Measurements from ENCODE around the gene CTSE.

The CTSE gene

DNA sequence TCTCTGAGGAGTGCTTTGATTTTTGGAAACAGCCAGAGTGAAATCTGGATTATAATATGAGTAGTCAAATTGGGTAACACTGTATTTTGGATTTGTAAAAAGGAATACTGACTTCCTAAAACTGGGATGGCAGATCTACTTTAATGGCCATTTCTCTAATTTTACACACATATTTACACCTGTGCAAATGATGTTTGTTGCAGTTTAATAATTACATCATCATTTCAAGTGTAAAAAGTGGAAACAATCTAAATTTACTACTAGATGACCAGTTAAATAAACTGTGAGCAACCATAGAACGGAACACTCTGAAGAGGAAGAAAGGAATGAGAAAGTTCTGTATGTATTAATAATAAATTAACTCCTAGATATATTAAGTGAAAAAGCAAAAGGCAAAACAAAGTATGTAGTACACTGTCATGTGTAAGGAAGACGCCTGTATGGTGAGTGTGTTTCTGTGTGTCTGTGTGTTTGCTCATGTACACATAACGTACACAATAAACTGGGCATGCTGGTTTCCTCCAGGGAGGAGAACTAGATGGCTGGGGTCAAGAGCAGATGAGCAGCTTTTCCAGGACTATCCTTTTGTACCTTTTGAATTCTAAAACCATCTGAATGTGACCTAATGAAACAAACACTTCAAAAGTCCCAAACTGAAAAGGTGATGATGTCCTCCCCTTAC lies 26.4 kb upstream of the CTSE start:
- no peak for DNase-seq

DNA sequence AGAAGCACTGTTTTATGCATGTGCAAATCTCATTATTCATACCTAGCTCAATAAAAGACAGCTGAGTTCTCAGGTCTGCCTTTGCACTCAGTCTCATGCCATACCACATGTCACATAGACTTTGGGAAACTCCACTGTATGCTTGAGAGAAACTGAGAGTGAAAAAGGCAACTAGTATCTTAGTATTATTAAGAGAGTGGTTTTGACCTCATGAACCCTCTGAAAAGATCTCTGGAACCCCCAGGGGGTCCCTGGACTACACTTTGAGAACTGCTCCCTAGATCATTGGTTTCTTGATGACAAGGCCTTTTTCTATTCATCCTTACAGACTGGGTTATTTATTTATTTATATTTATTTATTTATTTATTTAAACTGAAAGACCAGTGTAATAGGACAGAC lies 25.6 kb upstream of the CTSE start:
- no peak for DNase-seq

DNA sequence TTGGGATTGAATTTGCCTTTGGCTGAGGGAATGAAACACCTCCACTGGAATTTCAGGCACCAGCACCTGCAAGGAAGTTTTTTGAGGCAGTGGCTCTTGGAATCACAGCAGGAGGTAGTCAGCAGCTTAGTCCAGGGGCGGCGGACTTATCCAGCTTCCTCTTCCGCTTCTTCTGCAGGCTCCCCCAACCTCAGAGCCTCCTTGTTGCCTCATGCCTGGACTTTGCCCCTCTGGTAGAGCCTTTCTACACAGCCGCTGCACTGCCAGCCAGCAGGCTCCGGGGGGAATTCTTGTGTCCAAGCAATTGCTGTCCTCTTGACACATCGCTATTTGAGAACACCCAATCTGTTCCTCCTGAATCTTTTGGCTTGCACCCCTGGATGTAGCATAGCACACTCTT lies 24.9 kb upstream of the CTSE start:
- DNase-seq = no peak

DNA sequence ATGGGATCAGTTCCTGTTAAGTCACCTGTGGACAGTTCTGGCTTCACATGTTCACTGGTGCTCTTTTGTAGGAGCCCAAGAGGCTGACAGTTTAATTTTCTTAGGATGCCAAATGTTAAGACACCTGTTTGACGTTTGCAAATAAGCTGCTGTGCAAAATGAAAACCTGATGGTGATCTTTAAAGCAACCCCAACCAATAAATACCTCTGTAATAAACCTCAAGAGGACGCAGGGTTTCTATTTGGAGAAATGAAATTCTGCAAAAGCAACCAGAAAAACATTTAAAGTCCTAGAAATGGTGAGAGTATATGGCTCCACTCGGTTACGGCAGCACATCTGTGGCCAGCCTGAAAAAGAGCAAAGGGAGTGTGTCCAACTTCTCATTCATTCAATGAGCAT lies 23.6 kb upstream of the CTSE start:
- no peak for DNase-seq

DNA sequence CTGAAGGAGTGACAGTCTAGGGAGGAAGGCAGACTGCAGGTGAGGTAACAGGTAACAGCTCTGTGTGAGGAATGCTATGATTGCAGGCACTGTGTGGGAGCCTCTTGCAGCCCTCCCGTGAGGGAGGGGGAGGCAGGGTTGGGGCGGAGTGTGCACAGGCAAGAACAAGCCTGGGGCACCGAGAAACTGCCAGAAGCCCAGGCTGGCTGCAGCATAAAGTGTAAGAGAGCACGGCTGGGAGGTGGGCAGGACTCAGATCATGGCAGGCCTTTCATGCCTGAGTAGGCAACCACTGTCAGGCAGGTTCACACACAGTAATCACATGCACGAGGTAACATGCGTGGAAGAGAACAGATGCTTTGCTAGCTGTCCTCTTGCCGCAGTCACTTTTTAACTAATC lies 17.9 kb upstream of the CTSE start:
- DNase-seq = no peak

DNA sequence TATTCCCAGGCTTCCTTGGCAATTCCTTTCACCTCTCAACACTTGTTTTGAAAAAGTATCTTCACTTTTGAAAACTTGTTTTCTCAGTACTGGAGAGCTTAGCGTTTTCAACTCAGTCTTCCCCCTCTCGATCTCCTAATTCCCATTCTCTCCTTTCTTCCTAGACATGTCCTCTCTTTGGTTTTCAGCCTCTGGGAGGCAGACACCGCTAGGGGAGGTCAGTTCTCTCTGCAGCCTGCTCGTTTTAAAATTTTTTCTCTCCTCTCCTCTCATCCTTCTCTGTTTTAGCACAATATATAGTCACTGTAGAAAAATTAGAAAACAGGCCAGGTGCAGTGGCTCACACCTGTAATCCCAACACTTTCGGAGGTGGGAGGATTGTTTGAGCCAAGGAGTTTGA lies 16.6 kb upstream of the CTSE start:
- DNase-seq = no peak

DNA sequence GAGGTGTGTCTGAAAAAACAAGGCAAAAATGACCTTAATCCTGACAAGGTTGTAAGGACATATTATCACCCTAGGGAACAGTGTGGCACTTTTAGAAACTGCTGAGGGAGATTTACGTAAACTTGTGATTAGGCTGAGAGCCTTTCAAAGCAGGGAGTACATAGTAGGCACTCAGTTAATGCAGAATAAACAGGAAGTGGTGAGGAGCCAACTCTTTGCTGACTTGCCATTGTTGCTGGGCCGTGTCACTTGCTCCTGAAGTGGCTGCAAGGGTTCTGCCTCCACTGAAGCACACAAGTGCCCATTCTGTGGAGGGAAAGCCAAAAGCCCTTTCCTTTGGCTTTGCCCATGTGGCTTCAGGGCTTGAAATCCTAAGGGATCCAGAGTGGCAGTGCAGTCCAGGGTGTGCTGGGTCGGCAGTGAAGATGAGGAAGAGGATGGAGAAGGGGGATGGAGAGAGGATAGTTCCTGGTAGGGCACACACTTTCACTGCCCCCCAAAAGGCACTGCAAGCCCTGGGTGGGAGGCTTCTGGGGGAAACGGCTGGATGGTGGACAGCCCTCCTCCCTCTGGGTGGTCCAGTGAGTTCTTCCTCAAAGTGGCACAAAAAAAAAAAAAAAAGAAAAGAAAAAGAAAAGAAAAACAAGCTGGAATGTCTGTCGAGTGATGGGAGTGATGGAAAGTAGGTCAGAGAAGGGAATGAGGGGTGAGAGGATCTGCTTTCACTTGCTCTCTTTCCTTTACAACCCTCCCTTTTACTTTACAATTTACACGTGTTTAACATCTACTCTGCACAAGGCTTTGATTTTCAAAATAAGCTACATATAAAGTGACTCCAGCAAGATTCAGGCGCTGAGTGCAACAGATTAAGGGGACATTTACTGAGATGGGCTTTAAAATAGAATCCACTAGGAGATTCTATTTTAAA lies 15.6 kb upstream of the CTSE start:
- no peak for DNase-seq

DNA sequence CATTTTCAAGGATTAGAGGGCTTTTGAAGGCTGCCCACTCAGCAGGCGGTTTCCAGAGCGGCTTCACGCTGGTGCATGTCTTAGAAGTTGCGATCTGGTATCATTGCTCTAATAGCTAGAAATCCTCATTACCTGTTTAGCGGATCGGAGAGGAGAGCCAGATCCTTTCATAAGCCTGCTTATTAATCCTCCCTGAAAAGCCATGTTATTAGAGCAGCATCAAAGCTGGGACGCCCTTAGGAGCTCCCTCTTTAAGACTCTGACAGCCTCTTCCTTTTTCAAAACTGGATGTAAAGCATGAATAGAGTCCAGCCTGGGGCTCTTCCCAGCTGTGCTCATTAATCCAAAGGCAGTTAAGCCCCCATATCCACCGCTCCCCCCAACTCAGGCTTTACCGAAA lies 13.9 kb upstream of the CTSE start:
- DNase-seq = no peak

DNA sequence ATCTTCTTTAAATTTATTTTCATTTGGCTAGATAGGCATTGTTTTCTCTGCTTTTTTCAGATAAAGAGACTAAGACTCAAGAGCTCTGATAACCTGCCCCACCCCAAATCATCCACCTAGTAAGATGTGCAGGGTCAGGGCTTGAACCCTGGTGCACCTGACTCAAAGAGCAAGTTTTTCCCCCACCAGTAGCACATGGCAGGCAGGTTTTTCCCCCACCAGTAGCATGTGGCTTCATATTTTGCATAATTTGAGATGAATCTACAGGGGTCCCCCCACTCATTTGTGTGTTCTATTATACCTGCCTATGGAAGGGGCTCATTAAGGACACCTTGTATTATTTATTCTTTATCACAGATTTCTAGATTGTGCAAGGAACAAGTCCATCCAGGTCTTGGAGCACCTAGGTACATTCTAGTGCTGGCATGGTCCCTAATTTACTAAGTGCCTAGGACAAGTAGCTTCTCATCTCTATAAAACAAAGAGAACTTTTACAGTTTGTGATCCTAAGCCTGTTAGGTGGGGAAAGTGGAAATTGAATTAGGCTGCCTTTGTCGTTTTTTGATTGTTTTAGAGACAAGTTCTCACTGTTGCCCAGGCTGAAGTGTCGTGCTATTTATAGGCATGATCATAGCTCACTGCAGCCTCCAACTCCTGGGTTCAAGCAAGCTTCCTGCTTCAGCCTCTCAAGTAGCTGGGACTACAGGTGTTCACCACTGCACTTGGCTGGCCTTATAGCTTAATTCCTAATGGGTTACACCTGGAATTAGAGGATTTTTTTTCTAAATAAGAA lies 13.2 kb upstream of the CTSE start:
- peak in 1 of 2 donors; percentile 29 for DNase-seq

DNA sequence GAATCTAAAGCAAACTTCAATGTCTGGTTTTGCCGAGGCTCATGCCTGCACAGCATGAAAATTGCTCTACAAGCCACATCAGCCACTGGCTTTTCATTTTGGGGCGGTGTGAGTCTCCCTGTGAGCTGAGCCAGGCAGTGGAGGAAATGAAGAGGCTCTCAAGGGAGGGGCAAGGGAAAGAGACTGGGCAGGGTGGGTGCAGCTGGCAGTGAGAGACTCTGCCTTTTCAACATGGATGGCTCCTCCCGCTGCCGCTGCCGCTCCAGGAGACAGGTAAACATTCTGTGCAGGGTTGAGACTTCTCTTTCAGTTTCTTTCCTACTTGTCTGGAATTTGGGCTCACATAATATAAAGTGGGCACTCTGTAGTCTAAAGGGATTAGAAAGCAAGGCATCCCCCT lies 11.3 kb upstream of the CTSE start:
- DNase-seq = peak in 1 of 2 donors; percentile 71

DNA sequence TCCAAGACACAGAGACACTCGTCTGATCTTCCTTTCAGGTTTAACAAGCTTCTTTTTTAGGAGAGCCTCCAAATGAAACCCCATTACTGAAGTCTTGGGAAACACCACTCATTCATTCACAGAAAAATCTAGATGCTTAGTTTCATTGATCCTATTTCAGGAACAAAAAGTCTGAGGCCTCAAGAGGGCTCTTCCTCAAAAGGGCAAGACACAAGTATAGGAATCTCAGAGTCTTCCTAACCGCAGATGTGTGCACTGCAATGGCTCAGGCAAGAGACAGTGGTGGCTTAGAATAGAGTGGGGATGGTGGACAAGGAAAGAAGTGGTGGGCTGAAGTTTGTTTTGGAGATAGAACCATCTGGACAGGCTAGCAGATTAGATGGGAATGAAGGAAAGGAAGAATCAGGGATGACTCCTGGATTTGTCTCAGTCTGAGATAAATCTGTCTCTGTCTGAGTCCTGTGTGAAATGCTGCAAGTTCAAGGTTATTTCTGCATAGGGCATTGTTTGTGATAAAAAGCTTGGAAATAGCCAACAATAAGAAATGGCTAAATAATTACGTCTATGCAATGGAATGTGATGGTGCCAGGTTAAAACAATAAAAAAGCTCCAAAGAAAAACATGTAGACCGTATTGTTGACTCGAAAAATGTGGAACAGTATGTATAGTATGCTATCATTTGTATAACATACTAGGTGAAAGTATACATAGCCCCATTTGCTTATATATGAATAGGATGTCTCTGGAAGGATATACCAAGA lies 8.9 kb upstream of the CTSE start:
- DNase-seq = no peak

DNA sequence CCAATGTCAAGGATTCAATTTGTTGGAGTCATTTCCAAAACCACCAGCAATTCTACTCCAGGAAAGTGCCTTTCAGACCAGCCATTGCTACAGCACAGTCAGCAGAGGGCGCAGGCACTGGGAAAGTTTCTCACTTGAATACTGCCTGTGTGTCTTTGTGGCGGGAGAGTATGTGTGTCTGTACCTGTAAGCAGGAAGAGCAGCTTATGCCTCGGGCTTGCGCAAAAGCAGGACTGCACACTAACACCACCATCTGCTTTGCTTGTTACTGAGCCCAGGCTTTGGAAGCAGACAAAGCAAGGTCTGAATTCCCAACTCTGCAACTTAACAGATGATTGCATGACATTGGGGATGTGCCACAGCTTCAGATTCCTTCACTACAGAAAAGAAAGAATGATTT lies 7.0 kb upstream of the CTSE start:
- DNase-seq = peak in 1 of 2 donors; percentile 75

DNA sequence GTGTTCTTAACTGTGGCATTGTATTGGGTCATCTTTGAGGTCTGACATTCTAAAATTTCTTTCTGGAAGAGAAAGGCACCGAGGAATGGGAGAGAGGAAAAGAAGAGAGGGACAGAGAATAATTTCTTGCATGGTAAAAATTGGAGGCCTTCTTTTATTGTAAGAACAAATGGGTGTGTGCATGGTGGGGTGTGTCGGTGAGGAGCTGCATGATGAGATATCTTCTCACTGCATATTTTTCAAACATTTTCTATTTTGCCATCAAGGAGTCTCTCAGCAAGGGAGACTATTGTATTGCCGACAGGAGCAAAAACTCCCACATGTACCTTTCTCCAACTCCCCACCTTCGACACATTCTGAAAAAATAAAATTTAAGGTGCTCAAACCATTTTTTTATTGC lies 6.5 kb upstream of the CTSE start:
- DNase-seq = no peak

DNA sequence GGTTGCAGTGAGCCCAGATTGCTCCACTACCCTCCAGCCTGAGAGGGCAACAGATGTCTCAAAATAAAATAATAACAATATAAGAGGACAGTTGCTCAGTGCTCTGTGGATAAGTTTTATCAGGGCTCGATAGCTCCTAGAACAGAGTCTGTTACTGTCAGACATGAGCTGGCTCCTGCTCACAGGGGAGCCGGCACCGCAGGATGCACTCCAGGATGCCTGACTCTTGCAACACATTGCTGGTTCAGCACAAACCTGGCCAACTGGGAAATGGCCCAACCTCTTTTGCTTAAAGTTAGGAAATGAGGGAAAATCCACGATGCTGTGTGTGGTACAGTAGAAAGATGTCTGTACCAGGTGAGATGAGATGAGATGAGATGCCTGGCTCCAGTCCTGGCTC lies 5.8 kb upstream of the CTSE start:
- DNase-seq = no peak

DNA sequence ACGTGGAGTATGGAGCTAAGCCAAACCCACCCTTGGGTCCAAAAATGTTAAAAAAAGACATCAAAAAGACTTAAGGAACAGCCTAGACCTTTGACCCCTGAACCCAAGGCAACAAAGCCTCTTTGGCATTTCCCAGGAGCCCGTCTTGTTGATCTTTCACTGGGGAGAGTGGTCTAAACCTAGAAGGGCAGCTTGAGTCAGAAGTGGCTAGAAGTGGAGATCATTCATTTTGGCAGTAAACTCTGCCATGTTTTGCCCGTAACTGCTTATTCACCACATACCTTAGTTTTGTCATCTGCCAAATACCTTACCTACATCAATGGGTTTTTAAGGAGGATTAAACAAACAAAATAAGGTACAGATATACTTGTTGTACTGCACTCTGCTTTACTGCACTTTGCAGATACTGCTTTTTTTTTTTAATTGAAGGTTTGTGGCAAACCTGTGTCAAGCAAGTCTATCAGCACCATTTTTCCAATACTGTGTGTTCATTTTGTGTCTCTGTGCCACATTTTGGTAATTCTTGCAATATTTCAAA lies 1.7 kb upstream of the CTSE start:
- DNase-seq = no peak

DNA sequence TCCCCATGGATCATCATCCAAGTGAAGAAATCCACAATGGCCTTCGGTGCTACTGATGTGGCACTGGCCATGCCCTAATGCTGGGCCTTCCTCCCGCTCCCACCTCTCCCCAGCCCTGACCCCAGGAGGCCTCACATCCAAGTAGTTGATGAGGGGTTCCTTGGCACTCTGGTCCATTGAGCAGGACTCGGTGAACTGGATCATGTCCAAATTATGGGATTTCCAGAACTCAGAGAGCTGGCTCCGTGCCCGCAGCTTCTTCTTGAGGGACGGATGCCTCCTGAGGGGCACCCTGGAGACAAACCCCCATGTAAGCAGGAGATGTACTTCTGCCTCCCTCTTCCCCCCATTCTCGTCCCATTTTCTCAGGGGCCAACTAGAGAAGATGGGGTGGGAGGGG lies 929 bp downstream of the CTSE start:
- no peak for DNase-seq

DNA sequence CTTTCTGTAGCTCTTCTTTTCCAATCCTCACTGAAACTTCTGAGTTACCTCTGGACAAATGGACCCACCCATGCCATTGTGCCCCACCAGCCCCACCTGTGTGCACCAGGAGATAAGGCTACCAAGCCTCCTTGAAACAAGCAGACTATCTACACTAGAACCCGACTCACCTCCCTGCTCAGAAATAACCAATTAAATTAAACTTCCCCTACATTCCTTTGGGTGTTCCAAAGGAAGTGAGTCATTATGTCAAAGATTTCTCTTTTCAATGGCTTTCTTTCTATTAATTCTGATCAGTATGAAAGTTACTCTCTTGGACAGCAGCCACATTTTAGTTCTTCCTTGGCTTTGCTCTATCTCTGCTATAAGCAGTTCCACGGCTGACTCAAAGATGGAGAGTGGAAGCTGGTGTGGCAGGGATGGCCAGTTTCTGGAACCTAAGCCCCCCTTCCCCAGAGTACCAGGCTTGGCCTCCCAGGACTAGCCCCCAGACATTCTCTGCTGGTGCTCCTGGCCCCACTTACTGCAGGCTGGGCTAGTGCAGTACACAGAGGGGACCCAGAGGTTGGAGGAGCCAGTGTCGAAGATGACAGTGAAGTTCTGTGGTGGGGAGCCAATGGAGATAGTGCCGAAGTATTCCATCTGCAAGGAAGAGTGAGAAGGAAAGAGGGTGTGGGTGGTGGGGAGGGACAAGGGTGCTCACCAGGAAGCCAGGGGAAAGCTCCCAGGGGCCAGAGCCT lies 1.9 kb downstream of the CTSE start:
- DNase-seq = peak in 1 of 2 donors; percentile 40

DNA sequence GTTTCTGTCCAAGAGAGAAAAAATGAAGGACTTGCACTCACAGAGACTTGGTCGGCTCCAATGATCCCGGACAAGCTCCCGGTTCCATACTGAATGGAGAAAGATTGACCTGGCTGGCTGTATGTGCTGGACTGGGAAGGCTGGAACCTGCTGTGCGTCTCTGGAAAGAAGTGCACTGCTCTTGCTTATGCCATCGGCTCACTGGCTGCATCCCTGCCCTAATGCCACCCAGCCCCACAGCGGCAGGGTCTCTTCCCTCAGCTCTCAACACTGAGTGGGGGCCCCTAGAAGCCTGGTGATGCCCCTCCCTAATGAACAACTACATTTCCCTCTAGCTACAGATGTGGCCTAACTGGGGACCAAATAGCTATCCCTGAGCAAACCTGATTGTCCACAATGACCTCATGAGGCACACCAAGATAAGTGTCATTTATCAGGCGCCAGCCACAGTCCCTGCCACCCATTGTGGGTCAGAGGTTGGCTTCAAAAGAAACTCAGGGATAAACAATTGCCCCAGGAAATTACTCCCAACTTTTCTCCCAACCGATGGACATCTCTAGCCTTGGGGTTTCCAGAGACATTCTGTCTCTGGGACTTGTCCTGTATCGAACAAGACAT lies 2.6 kb downstream of the CTSE start:
- DNase-seq = no peak

DNA sequence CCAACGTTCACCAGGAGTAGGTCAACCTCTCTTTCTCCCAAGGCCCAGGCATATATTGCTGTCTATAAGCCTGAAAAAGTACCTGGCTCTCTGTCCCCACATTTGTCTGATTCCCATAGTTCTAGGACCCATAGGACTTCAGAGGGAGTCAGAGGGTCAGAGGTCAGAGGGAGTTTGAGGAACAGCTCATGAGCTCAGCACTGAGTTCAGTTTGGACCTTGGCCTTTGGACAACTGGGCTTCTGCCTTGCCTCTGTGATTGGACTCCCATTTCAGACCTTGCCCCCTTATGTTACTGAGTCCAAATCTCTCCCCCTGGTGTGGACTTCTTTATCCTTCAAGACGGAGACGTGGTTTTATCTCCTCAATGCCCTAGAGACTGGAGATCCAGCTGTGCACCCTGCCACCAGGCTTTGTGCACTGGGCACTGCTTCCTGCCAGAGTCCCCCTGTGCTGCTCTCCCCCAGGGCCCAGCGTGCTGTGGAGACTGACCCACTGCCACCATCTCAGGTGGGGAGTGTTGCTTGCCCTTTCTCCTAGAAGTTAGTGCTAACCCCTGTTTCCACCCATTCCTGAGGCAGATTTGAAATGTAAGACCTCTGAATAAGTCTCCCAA lies 3.2 kb downstream of the CTSE start:
- no peak for DNase-seq

DNA sequence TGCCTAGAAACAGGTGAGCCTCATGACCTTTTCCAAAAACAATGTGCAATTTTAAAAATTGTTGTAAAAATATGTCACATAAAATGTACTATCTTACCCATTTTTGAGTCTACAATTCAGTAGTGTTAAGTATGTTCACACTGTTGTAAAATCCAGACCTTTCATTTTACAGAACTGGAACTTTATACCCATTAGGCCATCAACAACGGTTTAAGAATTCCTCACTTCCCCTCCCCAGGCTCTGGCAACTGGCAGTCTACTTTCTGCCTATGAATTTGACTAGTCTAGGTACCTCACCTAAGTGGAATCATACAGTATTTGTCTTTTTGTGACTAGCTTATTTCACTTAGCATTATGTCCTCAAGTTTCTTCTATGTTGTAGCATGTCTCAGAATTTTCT lies 8.6 kb downstream of the CTSE start:
- DNase-seq = no peak

DNA sequence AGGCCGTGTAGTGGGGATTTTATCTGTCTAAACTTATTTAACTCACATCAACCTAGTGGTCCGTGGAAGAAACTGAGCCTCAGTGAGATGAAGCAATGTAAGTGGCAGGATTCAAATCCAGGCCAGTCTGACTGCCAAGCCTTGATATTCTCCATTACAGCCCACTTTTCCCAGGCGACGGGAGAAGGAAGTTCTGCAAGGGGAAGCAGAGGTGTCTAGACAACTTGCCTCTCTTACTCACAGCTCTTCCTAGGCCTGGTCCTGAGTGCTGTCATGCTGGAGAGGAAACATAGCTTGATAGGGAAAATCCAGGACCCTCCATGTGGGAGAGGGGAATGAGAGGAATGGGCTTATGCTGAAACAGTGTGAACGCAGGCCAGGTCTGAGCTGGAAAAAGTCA lies 9.1 kb downstream of the CTSE start:
- no peak for DNase-seq

Measured in bone marrow (tissue), 2 donors.